Ovary (tissue), 9 donors: Measurements from ENCODE around the gene ELOVL2. TPM values are rescaled to one million over a fixed set of nuclear protein-coding genes. Genes with fewer than 3 reads are reported as not detected.

Source experiments
- DNase-seq, 5 donors: peaks; one replicate each; pipeline ENCODE4 v3.0.0-alpha.2; 2019 to 2020
- H3K27ac ChIP-seq, 2 donors: fragments of 200-600 bp; one replicate each; pipeline versions ENCODE4 v1.5.1 to v1.8.0; 2019 to 2022
- H3K27me3 ChIP-seq: fragments of 200-600 bp; one replicate; pipeline ENCODE4 v1.8.0; 2022
- H3K36me3 ChIP-seq: fragments of 200-600 bp; sonication (generic); one replicate; pipeline ENCODE4 v1.5.1; 2019
- H3K4me1 ChIP-seq: one replicate; pipeline ENCODE4 v1.8.1; 2013; ENCODE audit warnings: mild to moderate bottlenecking, moderate library complexity; ENCODE audit not compliant: insufficient read depth
- H3K4me3 ChIP-seq: fragments of 200-600 bp; sonication (generic); one replicate; pipeline ENCODE4 v1.5.1; 2017
- H3K9me3 ChIP-seq, 2 donors: fragments of 200-600 bp in 1 of 2; sonication (generic) in 1 of 2; one replicate each; pipeline versions ENCODE4 v1.5.1 to v1.8.1; 2013 to 2019; ENCODE audit warnings: mild to moderate bottlenecking in 1 of 2, moderate library complexity in 1 of 2
- CTCF ChIP-seq, 3 donors: fragments of 450-650 bp in 2 of 3; fragments of 200-600 bp in 1 of 3; IDR thresholded peaks; one replicate each; pipeline versions ENCODE4 v1.5.1 to v1.8.0; 2016 to 2022; ENCODE audit warnings: antibody characterized with exemption in 3 of 3, mild to moderate bottlenecking in 1 of 3
- EP300 ChIP-seq: sonication (generic); formaldehyde crosslinking; IDR thresholded peaks from one replicate; pipeline ENCODE4 v1.6.1; 2017; ENCODE audit warnings: antibody characterized with exemption
- POLR2A ChIP-seq: fragments of 450-650 bp; IDR thresholded peaks from one replicate; pipeline ENCODE4 v1.6.1; 2017; ENCODE audit warnings: antibody characterized with exemption, mild to moderate bottlenecking, moderate library complexity
- WGBS, 3 donors: extraction: QIAGEN DNeasy Blood & Tissue Kit in 1 of 3; methylation state at CpG; one replicate each; pipeline versions ENCODE4 v1.1.5 to v1.1.7; 2013 to 2017; 5-methylcytosine and 5-hydroxymethylcytosine counted together
- intact Hi-C, 4 donors: fragments of 100-400 bp; cut with DNase I; formaldehyde crosslinking; loops; one replicate each; pipeline versions ENCODE4 v1.11.0 to v1.15.1; 2022 to 2023
- polyA plus RNA-seq, 2 donors: library from polyadenylated mRNA; stranded (reverse); fragments of 200-250 nt in 1 of 2; fragments of 350-450 nt in 1 of 2; fragmentation: Illumina TruSeq in 1 of 2; extraction: RNeasy Lipid Tissue Mini Kit (QIAGEN cat#74804) in 1 of 2; gene quantifications; one replicate each; pipeline ENCODE4 v1.2.3, GENCODE V29; 2013 to 2014
- total RNA-seq, 7 donors: library from RNA; depleted of rRNA in 2 of 7; stranded (reverse); fragments of >200 nt in 2 of 7; fragmentation: NEBNext Ultra II Directional in 3 of 7; extraction: Animal tissue kit (Norgen Biotek cat#: 25700) in 3 of 7; gene quantifications; one replicate each; pipeline versions ENCODE4 v1.1.0 to v1.2.4, GENCODE V29; 2016 to 2023
- donor health status: DM: no; HTN: no; CAD: no; lungs with moderate emphysema.
- donor health status: DM: no; HTN: no; CAD: no.
- donor health status: Bipolar disorder and iron deficiency.
- donor health status: DM: yes; HTN: yes; CAD: no.
- donor health status: DM: no; HTN: no; CAD: no.
- donor health status: DM: yes; HTN: yes; CAD: no.

Gene ELOVL2
- total and polyA plus RNA-seq, 9 donors, result 0.11 to 1.4 (median 0.28) TPM; not detected in 1

- Histone ChIP-seq H3K36me3 (no peaks in the 10 kb centered on the region), H3K4me3 (no peak overlapping the region), H3K9me3 (no peaks in the 10 kb centered on the region), H3K27ac (no peak overlapping the region), H3K27me3 (no peaks in the 10 kb centered on the region), H3K4me1 (no peaks in the 10 kb centered on the region)
- TF ChIP-seq CTCF (IDR thresholded peaks at IDR 0.05), result no peak
- TF ChIP-seq EP300, result no peak
- TF ChIP-seq POLR2A, result no peak
- WGBS, 3 donors, result 61 to 79% (median 63%) methylated on average over 2 of the region's 2 CpGs
- intact Hi-C loops, result no loop called here
- DNase-seq, result no peak
Measured at GRCh38 chr6:10968776-10969175, 75.3 kb downstream of the ELOVL2 start.

- no peak overlapping the region for H3K27ac ChIP-seq
- DNase-seq, result no peak
- H3K36me3 ChIP-seq, result no peaks in the 10 kb centered on the region
- TF ChIP-seq EP300, result no peak
- TF ChIP-seq POLR2A, result no peak
- no peak for TF ChIP-seq CTCF (IDR thresholded peaks at IDR 0.05)
- peaks cover 2% of the 10 kb centered on the region for H3K4me1 ChIP-seq
- WGBS, 3 donors, result 88 to 94% (median 93%) methylated on average over 1 of the region's 1 CpG
- H3K4me3 ChIP-seq, result no peak overlapping the region
- intact Hi-C loops, result no loop called here
- no peaks in the 10 kb centered on the region for H3K9me3 ChIP-seq
- no peaks in the 10 kb centered on the region for H3K27me3 ChIP-seq
Measured at GRCh38 chr6:10964684-10965083, 79.4 kb downstream of the ELOVL2 start.

- H3K4me1 ChIP-seq, result peaks cover 2% of the 10 kb centered on the region
- no peaks in the 10 kb centered on the region for H3K36me3 ChIP-seq
- DNase-seq, result no peak
- 13 to 33% (median 17%) methylated on average over 2 of the region's 2 CpGs for WGBS, 3 donors
- H3K4me3 ChIP-seq, result no peak overlapping the region
- intact Hi-C loops, result no loop called here
- H3K27me3 ChIP-seq, result no peaks in the 10 kb centered on the region
- no peaks in the 10 kb centered on the region for H3K9me3 ChIP-seq
- no peak for TF ChIP-seq EP300
- H3K27ac ChIP-seq, result no peak overlapping the region
Measured at GRCh38 chr6:10963113-10963512, 81.0 kb downstream of the ELOVL2 start.

- DNase-seq, result no peak
- intact Hi-C loops, result no loop called here
- no peaks in the 10 kb centered on the region for H3K27me3 ChIP-seq
- no peak overlapping the region for H3K27ac ChIP-seq
- H3K9me3 ChIP-seq, result no peaks in the 10 kb centered on the region
- WGBS, 3 donors, result 2 to 11% (median 5%) methylated on average over 1 of the region's 1 CpG
- H3K4me3 ChIP-seq, result no peak overlapping the region
- TF ChIP-seq POLR2A, result no peak
- no peak for TF ChIP-seq CTCF (IDR thresholded peaks at IDR 0.05)
- TF ChIP-seq EP300, result no peak
- H3K36me3 ChIP-seq, result no peaks in the 10 kb centered on the region
- peaks cover 2% of the 10 kb centered on the region for H3K4me1 ChIP-seq
Measured at GRCh38 chr6:10962673-10963072, 81.4 kb downstream of the ELOVL2 start.

- Histone ChIP-seq H3K9me3 (no peaks in the 10 kb centered on the region), H3K36me3 (no peaks in the 10 kb centered on the region), H3K4me3 (no peak overlapping the region), H3K27ac (no peak overlapping the region), H3K4me1 (peaks cover 2% of the 10 kb centered on the region), H3K27me3 (no peaks in the 10 kb centered on the region)
- WGBS, 3 donors, result 69 to 81% (median 77%) methylated on average over 3 of the region's 3 CpGs
- TF ChIP-seq CTCF (IDR thresholded peaks at IDR 0.05) (no peak), EP300 (no peak), POLR2A (no peak)
- intact Hi-C loops, result no loop called here
- no peak for DNase-seq
Measured at GRCh38 chr6:10961837-10962236, 82.3 kb downstream of the ELOVL2 start.
